VCaP (cell line): ENCODE measurements around the gene IL22RA2.

Experiments used
- H3K27ac ChIP-seq: fragments of 450-650 bp; 2 replicates; pipeline ENCODE4 v1.5.1; 2017
- CTCF ChIP-seq: fragments of 450-650 bp; conservative IDR thresholded peaks from 2 replicates; pipeline ENCODE4 v1.5.1; 2017; ENCODE audit warnings: mild to moderate bottlenecking, moderate library complexity

Gene IL22RA2

GRCh38 chr6:137163732-137164318 lies 9.6 kb downstream of the IL22RA2 start:
- no peak overlapping the region for H3K27ac ChIP-seq
- no peak for TF ChIP-seq CTCF

- no peak for TF ChIP-seq CTCF
- H3K27ac ChIP-seq, result no peak overlapping the region
Measured at GRCh38 chr6:137162692-137163306, 10.6 kb downstream of the IL22RA2 start.

- H3K27ac ChIP-seq, result no peak overlapping the region
- no peak for TF ChIP-seq CTCF
Measured at GRCh38 chr6:137161949-137162348, 11.5 kb downstream of the IL22RA2 start.

- TF ChIP-seq CTCF, result no peak
- H3K27ac ChIP-seq, result no peak overlapping the region
Measured at GRCh38 chr6:137160763-137161162, 12.7 kb downstream of the IL22RA2 start.

GRCh38 chr6:137159912-137160311 lies 13.5 kb downstream of the IL22RA2 start:
- TF ChIP-seq CTCF, result no peak
- H3K27ac ChIP-seq, result no peak overlapping the region

- H3K27ac ChIP-seq, result peak overlapping the region; percentile 49
Measured at GRCh38 chr6:137157601-137158000, 15.8 kb downstream of the IL22RA2 start.

GRCh38 chr6:137156650-137157049 lies 16.8 kb downstream of the IL22RA2 start:
- H3K27ac ChIP-seq, result no peak overlapping the region; the same call in 1 of the 2 replicates
- no peak for TF ChIP-seq CTCF

More at GRCh38 chr6:137157601-137158000, 15.8 kb downstream of the IL22RA2 start:
- TF ChIP-seq CTCF, result no peak
